GM12891 (cell line): ENCODE measurements around the gene TBL1X.
A peak's percentile ranks its signal among the peaks of the same experiment; 100 is the strongest.

ENCODE experiments used
- DNase-seq: peaks from one replicate; pipeline ENCODE4 v3.0.0; 2011; ENCODE audit warnings: low spot score; ENCODE audit not compliant: insufficient read length
- FAIRE-seq: peaks from 2 replicates; lab custom pipeline; 2011; peaks lifted over from hg19 to GRCh38; lab: Jason Lieb, UNC
- PAX5 ChIP-seq: IDR thresholded peaks from 2 replicates; pipeline ENCODE4 v1.6.1; 2011; ENCODE audit warnings: low read length, moderate library complexity, mild to moderate bottlenecking; ENCODE audit not compliant: insufficient read depth, severe bottlenecking
- POLR2A ChIP-seq: IDR thresholded peaks from 2 replicates; pipeline ENCODE4 v1.6.1; 2011; ENCODE audit warnings: low read depth, low read length, control low read depth
- POLR2AphosphoS5 ChIP-seq: IDR thresholded peaks from 2 replicates; pipeline ENCODE4 v1.6.1; 2011; ENCODE audit warnings: low read depth, low read length, control low read depth
- POU2F2 ChIP-seq: IDR thresholded peaks from 2 replicates; pipeline ENCODE4 v1.6.1; 2011; ENCODE audit warnings: low read depth, mild to moderate bottlenecking, control low read depth, low read length, moderate library complexity
- SPI1 ChIP-seq: IDR thresholded peaks from 2 replicates; pipeline ENCODE4 v1.6.1; 2011; ENCODE audit warnings: low read depth, low read length, control low read depth
- TAF1 ChIP-seq: IDR thresholded peaks from 2 replicates; pipeline ENCODE4 v1.6.1; 2011; ENCODE audit warnings: low read depth, low read length, control low read depth

Gene TBL1X

GRCh38 chrX:9687899-9688298 lies 223.0 kb downstream of the TBL1X start:
- TF ChIP-seq POU2F2, result no peak
- no peak for TF ChIP-seq PAX5
- no peak for TF ChIP-seq POLR2AphosphoS5
- no peak for TF ChIP-seq TAF1
- no peak for TF ChIP-seq SPI1
- no peak for TF ChIP-seq POLR2A
- FAIRE-seq (no peak), DNase-seq (no peak)

GRCh38 chrX:9688833-9689232 lies 224.0 kb downstream of the TBL1X start:
- TF ChIP-seq POLR2AphosphoS5 (no peak), POLR2A (no peak), TAF1 (no peak), PAX5 (no peak), SPI1 (no peak), POU2F2 (no peak)
- DNase-seq (no peak), FAIRE-seq (peak; percentile 81)

- FAIRE-seq (no peak), DNase-seq (no peak)
- TF ChIP-seq POLR2AphosphoS5 (no peak), TAF1 (no peak), PAX5 (no peak), SPI1 (no peak), POU2F2 (no peak), POLR2A (no peak)
Measured at GRCh38 chrX:9690046-9690445, 225.2 kb downstream of the TBL1X start.

- no peak for TF ChIP-seq POU2F2
- TF ChIP-seq POLR2A, result no peak
- TF ChIP-seq POLR2AphosphoS5, result no peak
- no peak for TF ChIP-seq SPI1
- no peak for TF ChIP-seq PAX5
- no peak for TF ChIP-seq TAF1
- FAIRE-seq (no peak), DNase-seq (no peak)
Measured at GRCh38 chrX:9693307-9694001, 228.6 kb downstream of the TBL1X start.

GRCh38 chrX:9698576-9698975 lies 233.7 kb downstream of the TBL1X start:
- FAIRE-seq (no peak), DNase-seq (no peak)
- no peak for TF ChIP-seq POU2F2
- TF ChIP-seq POLR2AphosphoS5, result no peak
- TF ChIP-seq PAX5, result no peak
- no peak for TF ChIP-seq POLR2A
- no peak for TF ChIP-seq TAF1
- TF ChIP-seq SPI1, result no peak

GRCh38 chrX:9700555-9700954 lies 235.7 kb downstream of the TBL1X start:
- TF ChIP-seq TAF1 (no peak), POU2F2 (no peak), POLR2AphosphoS5 (no peak), PAX5 (no peak), SPI1 (no peak), POLR2A (no peak)
- FAIRE-seq, result no peak
- DNase-seq, result no peak

GRCh38 chrX:9701790-9702189 lies 236.9 kb downstream of the TBL1X start:
- no peak for FAIRE-seq
- no peak for DNase-seq
- TF ChIP-seq SPI1 (no peak), PAX5 (no peak), POU2F2 (no peak), POLR2A (no peak), TAF1 (no peak), POLR2AphosphoS5 (no peak)

GRCh38 chrX:9703406-9703805 lies 238.5 kb downstream of the TBL1X start:
- DNase-seq (no peak), FAIRE-seq (no peak)
- TF ChIP-seq POLR2A (no peak), PAX5 (no peak), TAF1 (no peak), POU2F2 (no peak), SPI1 (no peak), POLR2AphosphoS5 (no peak)

GRCh38 chrX:9704876-9705465 lies 240.1 kb downstream of the TBL1X start:
- TF ChIP-seq POU2F2, result no peak
- no peak for TF ChIP-seq SPI1
- no peak for TF ChIP-seq PAX5
- no peak for TF ChIP-seq POLR2A
- TF ChIP-seq TAF1, result no peak
- TF ChIP-seq POLR2AphosphoS5, result no peak
- FAIRE-seq, result no peak

More at GRCh38 chrX:9704876-9705465, 240.1 kb downstream of the TBL1X start:
- no peak for DNase-seq
